Pons (tissue), 1 donor: Measurements from ENCODE around the gene TMCC1.
"Not testable (repeated sequence)": the region's sequence is repeated elsewhere in the genome, so short reads cannot be mapped to it uniquely, and the experiment has no call there.

ENCODE experiments used
- DNase-seq: peaks from one replicate; pipeline ENCODE4 v3.0.0-alpha.2; 2016; ENCODE audit warnings: low spot score

Gene TMCC1

DNA sequence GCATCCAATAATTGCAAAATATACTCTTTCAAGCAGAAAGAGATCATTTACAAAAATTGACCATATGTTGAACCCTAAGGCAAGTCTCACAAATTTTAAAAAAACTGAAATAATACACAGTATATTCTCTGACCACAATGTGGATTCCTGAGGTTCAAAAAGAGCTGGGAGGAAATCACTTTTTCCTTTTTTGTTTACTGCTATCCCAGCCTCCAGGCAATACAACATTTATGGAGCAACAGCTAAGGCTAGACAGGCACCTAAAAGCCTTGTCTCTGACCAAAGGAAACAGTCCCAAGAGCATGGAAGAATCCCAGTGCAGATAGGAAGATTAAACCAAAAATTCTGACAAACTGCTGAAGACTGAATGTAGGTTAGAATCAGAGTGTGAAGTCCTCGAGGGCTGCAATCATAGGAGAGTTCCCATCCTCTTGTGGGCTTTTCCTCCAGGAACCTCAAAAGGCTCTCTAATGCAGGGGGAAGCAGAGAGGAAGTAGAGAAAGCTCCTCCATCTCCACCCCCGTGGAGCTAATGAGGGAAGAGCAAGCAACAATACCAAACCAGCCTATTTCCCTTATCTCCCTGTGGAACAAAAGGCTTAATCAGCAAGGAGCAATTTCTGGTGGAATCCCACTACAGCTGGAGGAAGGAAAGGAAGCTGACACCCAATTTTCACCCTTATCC is 57.0 kb downstream of the TMCC1 start:
- no peak for DNase-seq

DNA sequence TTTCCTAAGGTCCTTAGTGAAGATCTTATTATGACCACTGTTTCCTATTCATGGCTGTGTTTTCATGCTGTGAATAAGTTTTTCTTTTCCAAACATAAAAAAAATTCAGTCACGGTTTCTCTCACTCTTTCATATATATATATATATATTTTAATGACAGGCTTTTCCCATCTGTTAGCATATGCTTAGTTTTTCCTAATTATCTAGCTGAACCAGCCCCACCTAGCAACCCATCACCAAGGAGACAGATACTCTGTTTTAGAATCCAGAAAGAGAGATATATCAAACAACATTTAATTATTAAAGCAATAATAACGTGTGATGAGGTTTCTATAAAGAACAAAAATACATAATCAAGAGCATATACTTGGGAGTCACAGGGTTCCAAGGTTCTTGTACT is 58.3 kb downstream of the TMCC1 start:
- DNase-seq, result no peak

DNA sequence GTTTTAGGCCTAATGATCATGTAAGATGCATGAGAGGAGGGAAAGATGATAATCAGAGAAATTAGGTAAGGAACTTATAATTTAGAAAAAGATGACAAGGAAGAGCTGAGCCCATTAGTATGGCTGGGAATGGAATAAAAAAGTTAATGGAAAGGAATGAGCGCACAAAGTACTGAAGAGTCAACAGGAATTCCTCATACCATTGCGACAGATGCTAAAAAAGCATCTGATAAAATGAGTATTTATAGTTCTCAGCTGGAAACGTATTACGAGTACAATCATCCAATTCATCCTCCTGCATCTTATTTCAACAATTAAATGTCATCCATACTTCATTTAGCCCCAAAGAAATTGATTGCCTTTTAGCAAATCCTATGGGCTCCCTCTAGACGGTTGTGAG is 58.9 kb downstream of the TMCC1 start:
- DNase-seq, result no peak

DNA sequence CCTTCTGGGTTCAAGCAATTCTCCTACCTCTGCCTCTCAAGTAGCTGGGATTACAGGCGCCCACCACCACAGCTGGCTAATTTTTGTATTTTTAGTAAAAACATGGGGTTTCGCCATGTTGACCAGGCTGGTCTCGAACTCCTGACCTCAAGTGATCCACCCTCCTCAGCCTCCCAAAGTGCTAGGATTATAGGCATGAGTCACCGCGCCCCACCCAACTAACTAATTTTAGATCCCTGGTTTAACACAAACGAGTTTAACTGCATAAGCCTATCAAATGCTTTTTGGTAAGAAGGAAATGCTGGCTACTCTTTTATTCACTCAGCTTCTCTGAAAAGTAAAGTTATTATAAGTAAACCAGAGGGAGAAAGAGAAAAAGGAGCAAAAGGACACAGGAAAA is 61.6 kb downstream of the TMCC1 start:
- not testable (repeated sequence) for DNase-seq

DNA sequence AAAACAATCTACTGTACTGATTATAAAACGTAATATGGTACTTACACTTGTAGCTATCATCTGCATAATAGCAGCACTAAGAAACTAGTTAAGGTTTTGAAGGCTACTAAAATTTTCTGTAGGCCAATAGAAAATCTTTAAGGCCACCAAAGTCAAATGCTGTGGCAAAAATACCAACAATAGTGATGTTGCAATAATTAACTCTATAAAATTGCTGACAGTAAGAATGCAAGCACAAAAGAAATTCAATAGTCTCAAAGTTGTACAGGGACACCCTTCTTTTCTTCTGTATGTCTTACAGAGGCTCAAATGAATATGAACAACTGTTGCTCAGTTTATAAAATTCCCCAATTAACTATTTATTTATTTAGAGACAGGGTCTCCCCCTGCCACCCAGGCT is 62.0 kb downstream of the TMCC1 start:
- no peak for DNase-seq

DNA sequence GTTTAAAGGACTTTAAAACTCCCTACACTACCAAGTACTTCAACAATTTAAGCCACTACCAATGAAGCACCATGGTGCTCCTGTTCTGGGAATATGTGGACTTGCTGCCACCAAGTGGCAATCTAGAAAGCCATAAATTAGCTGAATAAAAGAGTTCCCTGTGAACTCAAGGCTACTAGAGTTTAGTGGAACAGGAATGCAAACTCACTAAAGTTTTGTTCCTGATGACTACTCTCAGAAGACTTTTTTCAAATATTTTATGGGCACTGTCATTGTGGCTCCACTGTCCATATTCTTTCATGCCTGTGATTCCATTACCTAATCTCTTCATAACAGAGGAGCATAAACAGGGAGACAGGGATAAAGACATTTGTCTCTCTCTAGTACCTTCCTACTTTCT is 63.9 kb downstream of the TMCC1 start:
- peak; percentile 95 for DNase-seq

DNA sequence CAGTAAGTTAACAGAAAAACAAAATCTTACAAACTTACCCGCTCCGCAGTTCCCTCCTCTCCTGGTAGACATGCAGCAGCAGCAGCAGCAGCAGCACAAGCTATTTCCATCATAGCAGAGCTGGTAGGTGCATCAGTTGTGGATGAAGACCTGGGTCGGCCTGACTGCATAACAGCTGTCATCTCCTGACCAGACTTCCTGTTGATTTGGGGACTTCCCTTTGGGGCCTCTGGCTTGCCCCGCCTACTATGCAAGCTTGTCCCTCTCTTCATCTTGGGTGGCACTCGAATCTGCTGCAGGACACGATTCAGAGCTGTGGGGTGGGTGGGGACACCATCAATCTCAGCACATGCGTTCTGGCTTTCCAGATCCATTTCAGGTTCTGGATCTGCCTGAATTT is 65.7 kb downstream of the TMCC1 start:
- no peak for DNase-seq

DNA sequence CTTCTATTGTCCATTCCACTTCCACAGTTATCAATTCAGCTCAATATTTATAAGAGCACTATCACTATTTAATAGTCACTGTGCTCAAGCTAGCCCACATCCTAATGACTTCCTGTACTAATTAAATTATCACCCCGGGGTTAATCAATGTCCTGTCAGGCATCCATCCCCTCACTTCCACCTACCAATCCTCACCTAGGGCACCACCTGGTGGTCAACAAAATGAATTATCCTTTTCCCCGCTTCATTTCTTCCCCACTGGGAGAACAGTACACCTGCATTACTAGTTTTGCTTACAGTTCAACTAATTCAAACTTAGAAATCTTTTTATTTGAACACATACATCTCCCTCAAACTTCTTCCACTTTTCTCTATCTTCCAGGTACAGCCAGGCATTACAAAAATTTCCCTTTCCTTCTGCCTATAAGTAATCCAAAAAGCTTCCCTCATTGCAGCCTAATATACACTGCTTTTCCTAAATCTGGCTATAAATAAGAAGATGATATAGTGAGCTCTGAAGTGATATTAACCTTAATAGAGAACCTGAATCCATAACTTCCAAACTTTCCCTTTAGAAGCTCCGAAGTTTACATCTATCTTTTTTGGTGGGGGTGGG is 68.5 kb downstream of the TMCC1 start:
- DNase-seq, result peak; percentile 67

DNA sequence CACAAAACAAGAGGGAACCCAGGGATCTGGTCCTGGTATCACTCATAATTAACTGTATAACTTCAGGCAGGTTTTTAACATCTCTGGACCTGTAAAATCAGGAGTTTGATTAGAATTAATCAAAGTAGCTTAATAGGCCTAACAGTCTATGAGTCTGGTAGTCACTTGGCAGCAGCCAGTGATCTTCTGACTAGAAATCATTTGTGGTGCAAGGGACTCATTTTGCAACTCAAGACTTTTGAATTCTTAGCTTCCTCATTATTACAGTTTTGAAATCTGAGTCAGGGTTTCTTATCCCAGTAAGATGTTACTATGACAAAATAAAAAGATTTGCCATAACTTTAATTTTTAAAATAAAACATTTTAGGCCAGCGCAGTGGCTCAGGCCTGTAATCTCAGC is 70.8 kb downstream of the TMCC1 start:
- DNase-seq, result no peak

DNA sequence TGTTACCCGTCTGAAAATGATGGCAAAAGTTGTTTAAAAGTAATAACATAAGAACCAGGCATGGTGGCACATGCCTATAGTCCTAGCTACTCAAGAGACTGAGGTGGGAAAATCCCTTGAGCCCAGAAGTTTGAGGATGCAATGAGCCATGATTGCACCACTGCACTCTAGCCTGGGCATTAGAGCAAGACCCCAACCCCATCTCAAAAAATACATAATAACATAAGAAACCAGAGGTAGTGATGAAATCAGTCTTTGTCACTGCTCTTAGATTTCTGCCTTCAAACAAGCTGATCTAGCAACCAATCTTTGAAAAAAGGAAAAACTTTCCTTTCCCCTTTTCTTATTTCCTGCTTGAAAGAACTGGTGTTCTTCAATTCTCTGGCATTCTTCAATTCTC is 71.3 kb downstream of the TMCC1 start:
- no peak for DNase-seq

DNA sequence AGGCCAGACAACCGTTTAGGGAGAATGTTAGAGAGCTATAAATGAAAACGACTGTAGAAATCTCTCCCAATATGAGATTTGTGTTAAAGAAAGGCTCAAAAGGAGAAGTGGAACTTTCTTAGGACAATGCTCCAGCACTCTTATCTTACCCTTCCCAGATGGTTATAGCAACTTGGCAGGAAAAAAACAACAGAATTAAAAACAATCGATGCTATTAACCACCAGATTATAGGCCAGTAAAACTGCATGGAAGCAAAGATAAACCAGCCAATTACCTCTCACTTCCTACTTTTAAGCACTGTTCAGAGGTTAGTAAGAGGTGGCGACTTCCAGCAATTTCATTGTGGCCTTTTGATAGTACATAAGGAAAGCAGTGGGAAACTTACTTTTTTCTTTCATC is 72.9 kb downstream of the TMCC1 start:
- no peak for DNase-seq

DNA sequence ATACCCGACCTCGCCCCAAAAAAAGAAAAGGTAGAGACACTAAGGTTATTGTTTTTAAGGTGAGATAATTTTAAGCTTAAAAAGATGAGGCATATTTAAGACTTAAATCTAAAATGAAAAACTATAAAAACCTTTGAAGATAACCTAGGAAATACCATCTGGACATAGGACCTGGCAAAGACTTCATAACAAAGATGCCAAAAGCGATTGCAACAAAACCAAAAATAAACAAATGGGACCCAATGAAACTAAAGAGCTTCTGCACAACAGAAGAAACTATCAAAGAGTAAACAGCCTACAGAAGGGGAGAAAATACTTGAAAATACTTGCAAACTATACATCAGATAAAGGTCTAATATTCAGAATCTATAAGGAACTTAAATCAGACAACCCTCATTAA is 80.9 kb downstream of the TMCC1 start:
- DNase-seq, result no peak

DNA sequence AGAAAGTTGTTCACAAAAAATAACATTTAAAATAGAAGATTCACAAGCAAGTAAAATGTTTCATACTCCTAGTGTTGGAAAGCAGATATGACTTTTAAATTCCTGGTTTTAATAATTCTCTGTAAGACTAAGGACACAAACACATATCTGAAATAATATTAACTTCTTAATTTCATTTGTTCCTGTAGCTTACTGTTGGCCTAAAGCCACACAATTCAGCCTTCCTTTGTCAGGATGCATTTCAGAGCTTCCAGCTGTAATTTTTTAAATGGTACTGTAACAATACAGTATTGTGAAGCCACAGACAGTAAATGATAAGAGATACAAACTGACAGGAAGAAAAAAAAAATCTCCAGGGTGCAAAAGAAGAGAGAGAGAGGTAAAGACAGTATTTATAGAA is 84.2 kb downstream of the TMCC1 start:
- no peak for DNase-seq

DNA sequence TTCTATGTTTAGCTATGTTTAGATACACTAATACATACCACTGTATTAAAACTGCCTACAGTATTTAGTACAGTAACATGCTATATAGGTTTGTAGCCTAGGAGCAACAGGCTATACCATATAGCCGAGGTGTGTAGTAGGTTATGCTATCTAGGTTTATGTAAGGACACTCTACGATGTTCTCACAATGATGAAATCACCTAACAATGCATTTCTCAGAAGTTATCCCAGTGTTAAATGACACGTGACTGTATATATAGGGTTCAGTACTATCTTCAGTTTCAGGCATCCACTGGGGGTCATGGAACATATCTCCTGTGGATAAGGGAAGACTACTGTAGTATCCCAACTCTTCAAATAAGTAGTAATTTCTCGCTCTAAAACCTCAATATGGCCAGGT is 97.4 kb downstream of the TMCC1 start:
- no peak for DNase-seq

DNA sequence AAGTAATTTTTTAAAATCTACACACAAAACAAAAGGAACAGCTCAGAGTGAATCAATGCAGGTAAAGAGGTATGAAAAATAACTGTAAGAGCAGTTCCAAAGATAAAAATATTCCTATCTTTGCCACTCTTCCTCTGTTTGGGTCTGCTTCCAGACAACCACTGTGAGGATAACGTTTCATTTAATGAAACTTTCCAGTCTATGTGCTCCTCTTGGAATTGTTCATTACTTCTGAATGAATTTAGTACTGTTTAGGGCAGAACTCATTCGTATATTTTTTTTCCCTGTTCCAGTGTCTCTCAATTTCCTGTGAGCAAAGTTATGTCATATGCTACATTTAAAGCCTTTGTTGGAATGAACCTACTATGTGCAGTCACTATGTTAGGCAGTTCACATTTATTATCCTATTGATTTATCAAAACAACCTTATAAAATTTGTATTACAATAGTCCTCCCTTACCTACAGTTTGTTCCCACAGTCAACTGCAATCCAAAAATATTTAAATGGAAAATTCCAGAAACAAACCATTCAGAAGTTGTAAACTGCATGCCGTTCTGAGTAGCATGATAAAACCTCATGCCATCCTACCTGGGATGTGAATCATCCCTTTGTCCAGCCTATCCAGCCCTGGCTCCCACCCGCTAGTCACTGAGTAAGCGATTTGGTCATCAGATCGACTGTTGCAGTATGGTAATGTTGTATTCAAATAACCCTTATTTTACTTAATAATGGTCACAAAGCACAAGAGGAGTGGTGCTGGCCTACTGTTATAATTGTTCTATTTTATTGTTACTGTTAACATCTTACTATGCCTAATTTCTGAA is 98.1 kb downstream of the TMCC1 start:
- no peak for DNase-seq

DNA sequence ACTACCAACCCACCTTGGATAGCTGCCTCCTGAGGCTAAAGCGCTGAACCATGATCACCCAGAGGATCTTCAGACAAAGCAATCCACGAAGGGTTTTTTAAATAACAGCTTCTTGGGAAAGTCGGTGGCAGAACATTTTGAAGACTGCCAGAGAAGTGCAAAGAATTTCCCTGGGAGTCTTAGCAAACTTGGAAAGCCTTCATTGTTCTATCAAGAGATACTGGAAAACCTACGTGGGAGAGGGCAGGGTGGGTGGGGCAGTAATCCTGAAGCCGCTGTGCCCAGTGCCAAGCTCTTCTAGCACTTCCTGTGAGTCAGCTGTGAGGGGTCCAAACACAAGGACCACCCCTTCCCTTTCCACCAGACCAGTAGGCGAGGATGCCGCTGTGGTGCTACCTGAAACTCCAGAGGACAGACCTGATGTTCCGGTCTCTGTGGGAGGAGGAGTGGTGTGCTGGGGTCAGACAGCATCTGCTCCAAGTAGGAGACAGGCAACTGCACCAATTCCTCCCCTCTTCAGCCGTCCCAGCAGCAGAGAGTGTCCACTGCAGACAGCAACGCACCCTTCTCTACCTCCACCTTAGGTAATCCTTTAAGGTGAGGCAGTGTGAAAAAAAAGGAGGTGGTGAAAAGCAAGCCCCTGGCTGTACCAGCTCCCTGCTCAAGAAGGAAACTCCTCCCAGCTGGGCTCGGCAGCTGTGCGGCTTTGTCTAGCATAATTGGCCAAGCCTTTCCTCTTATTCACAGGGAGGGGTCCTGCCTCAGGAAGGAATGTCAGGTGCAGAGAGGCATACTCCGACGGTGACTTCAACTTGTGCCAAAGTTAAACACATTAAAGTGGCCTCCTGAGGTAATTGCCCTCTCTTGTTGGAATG is 99.0 kb downstream of the TMCC1 start:
- DNase-seq, result peak; percentile 31

DNA sequence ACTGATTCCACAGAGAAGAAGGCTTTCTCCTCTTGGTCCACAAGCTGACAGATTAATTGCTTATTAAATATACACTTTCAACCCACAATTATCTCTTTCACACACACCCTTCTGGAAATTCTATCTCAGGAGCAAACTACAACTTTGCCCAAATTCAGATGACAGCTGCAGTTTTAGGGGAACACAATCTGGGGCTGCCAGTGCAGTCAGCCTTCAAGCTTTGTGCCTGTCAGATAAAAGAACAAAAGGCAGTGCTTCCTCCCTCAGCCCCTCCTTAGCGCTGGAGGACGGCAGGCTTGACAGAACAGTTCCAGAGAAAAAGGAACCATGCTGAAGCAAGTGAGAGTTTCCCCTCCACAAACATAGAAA is 99.6 kb downstream of the TMCC1 start:
- DNase-seq, result peak; percentile 70

DNA sequence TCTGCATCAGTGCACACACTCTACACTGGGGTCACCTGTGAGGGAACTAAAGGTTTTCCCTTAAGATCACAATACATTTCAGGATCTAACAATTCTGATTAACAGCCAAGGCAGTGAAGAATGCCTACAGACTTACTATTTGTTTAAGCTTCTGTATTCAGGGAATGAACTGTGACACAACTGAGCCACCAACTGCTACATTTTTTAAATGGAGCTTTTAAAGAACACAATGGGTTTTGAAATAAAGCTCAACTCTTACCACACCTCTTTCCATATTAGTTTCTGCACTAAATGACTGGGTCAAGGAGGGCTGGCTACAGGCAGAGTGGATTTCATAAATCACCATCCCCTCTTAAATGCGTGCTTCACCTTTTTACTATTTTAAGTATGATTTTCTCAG is 100.2 kb downstream of the TMCC1 start:
- DNase-seq, result peak; percentile 20

DNA sequence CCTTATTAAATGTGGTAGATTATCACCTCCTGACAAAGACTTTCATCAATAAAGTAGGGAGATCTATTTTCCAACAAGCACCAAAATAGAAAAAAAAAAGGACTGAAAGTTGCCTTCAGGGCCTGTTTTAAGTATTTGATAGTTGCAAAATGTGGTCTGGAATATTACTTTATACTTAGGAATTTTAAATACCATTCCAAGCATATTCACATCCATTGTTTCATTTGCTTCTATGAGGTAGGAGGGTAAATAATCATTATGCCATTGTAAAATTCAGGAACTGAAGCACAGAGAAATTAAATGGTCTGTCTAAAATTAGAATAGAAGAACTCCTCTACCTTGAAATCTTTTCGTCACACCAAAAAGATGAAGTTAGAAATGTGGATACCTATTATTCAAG is 110.0 kb downstream of the TMCC1 start:
- no peak for DNase-seq

DNA sequence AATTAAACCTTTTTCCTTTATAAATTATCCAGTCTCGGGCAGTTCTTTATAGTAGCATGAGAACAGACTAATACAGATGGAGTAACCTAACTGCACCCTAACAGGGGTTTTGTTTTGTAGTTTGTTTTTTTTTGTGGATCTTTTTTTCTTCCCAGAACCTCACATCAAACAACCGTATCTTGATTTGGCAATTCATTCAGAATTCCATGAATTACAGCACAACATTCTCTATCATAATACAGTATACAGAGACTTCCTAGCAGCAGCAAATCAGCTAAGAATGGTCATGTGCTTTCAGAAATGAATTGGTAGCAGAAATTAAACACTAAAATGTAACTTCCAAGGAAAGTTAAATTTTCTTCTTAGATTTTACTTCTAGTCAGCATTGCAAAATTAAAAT is 114.6 kb downstream of the TMCC1 start:
- no peak for DNase-seq

DNA sequence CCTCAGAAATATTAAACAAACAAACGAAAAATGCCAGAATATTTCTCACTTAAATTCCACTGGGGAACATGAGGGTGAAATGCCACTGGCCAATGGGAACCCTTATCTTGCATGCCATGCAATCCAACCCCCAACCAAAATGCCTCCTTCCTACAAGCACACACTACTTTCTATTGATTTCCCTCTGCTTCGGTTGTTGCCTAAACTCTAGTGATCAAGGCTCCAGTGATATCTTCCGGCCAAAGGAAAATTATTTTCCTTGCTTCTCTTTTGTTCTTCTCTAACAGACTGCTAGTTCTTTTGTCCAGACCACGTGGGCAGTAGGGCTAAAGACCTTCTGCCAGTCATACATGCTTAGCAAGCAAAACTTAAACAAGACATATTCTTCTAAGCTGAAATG is 115.7 kb downstream of the TMCC1 start:
- peak; percentile 74 for DNase-seq

DNA sequence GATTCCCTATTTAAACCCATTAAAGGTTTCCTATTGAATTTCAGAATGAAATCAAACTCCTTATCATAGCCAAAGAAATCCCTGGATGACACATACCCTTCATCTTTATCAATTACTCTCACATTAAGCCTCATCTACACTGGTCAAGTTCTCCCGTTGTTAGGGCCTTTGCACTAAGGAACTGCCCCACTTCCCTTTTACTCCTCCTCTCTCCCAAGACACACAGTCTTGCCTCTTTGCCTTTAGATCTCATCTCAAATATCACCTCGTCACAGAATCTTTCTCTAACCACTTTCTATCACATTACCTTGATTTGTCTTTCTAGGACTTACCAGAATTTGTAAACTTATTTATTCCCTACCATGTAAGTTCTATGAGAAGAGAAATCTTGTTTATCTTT is 117.6 kb downstream of the TMCC1 start:
- DNase-seq, result no peak
